SK-N-SH treated with all-trans-retinoic acid at 6 μM for 48 hours (cell line): ENCODE measurements around the gene SLC44A2.

Source experiments
- GLIS3 ChIP-seq: fragments of 250-450 bp; sonication (Bioruptor Pico); IDR thresholded peaks from 2 replicates; pipeline ENCODE4 v1.5.0; 2020; ENCODE audit warnings: mild to moderate bottlenecking, moderate library complexity
- PATZ1 ChIP-seq: fragments of 250-450 bp; sonication (Bioruptor Pico); IDR thresholded peaks from 2 replicates; pipeline ENCODE4 v1.8.0; 2020; ENCODE audit warnings: mild to moderate bottlenecking, moderate library complexity, borderline replicate concordance
- RARB ChIP-seq: fragments of 250-450 bp; sonication (Bioruptor Pico); IDR thresholded peaks from 2 replicates; pipeline ENCODE4 v1.8.0; 2021; ENCODE audit warnings: mild to moderate bottlenecking, moderate library complexity
- SNAI2 ChIP-seq: fragments of 250-450 bp; sonication (Bioruptor Pico); IDR thresholded peaks from 2 replicates; pipeline ENCODE4 v1.5.0; 2020; ENCODE audit warnings: mild to moderate bottlenecking, moderate library complexity
- TCF4 ChIP-seq: fragments of 250-450 bp; sonication (Bioruptor Pico); IDR thresholded peaks from 2 replicates; pipeline ENCODE4 v1.8.0; 2021; ENCODE audit warnings: mild to moderate bottlenecking, moderate library complexity, borderline replicate concordance
- ZC3H10 ChIP-seq: fragments of 250-450 bp; sonication (Bioruptor Pico); IDR thresholded peaks from 2 replicates; pipeline ENCODE4 v1.5.1; 2021; ENCODE audit warnings: mild to moderate bottlenecking, moderate library complexity
- ZFP3 ChIP-seq: fragments of 250-450 bp; sonication (Bioruptor Pico); IDR thresholded peaks from 2 replicates; pipeline ENCODE4 v1.5.0; 2020; ENCODE audit warnings: mild to moderate bottlenecking, moderate library complexity
- ZFP30 ChIP-seq: fragments of 450-650 bp; formaldehyde crosslinking; IDR thresholded peaks from 2 replicates; pipeline ENCODE4 v1.5.0; 2022; ENCODE audit warnings: mild to moderate bottlenecking, moderate library complexity
- TF ChIP-seq, protein P1 (sequence below): fragments of 250-450 bp; sonication (Bioruptor Pico); IDR thresholded peaks from 2 replicates; pipeline ENCODE4 v1.5.1; 2021; ENCODE audit warnings: mild to moderate bottlenecking, moderate library complexity

DNA sequence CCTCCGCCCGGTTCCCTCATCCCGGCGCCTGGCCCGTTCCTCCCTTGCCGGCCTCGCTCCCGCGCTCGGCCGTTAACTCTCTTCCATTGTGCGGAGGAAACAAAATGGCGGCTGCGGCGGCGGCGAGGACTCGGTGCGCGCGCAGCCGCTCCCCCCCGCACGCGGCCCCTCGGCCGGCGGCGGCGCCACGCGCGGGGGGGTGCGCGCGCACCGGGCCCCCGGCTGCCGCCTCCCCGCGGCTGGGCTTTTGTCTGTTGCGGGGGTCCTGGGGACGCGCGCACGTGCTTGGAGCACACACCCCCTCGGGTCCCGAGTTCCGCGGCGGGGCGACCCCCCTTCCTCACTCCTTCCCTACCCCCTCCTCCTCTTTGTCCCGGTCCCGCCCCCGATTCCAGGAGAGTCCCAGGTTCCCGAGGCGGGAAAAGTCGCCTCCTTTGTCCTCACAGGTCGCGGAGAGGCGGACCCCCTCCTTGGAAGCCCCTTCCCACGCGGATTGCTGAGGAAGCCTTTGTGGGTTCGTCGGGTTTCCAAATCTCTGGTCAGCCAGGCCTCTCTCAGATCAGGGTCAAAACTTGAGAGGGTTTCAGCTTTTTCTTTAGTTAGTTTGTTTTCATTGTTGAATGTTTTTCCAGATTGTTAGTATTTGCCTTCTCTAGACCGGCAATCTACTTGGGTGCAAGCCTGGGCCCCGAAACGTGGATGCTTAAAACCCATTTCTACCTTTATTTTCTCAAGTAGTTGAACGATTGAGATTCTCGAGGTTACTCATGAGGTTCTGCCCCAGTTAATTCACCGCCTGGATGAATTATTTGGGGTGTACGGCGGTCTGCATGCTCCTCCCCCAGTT lies 29.5 kb downstream of the SLC44A2 start:
- TF ChIP-seq PATZ1 (CRISPR knock-in tag) (no peak), RARB (CRISPR knock-in tag) (no peak), ZC3H10 (CRISPR knock-in tag) (no peak), ZFP3 (no peak), TCF4 (CRISPR knock-in tag) (no peak), SNAI2 (CRISPR knock-in tag) (no peak), GLIS3 (CRISPR knock-in tag) (no peak), ZFP30 (CRISPR knock-in tag) (no peak)
- TF ChIP-seq, protein P1, sequence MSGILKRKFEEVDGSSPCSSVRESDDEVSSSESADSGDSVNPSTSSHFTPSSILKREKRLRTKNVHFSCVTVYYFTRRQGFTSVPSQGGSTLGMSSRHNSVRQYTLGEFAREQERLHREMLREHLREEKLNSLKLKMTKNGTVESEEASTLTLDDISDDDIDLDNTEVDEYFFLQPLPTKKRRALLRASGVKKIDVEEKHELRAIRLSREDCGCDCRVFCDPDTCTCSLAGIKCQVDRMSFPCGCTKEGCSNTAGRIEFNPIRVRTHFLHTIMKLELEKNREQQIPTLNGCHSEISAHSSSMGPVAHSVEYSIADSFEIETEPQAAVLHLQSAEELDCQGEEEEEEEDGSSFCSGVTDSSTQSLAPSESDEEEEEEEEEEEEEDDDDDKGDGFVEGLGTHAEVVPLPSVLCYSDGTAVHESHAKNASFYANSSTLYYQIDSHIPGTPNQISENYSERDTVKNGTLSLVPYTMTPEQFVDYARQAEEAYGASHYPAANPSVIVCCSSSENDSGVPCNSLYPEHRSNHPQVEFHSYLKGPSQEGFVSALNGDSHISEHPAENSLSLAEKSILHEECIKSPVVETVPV (CRISPR knock-in tag): no peak
